Globus pallidus (tissue), 1 donor: Measurements from ENCODE around the gene FSIP1.
A peak's percentile ranks its signal among the peaks of the same experiment; 100 is the strongest.

Experiments
- DNase-seq: peaks from one replicate; pipeline ENCODE4 v3.0.0-alpha.2; 2015; ENCODE audit warnings: low spot score

The FSIP1 gene

DNA sequence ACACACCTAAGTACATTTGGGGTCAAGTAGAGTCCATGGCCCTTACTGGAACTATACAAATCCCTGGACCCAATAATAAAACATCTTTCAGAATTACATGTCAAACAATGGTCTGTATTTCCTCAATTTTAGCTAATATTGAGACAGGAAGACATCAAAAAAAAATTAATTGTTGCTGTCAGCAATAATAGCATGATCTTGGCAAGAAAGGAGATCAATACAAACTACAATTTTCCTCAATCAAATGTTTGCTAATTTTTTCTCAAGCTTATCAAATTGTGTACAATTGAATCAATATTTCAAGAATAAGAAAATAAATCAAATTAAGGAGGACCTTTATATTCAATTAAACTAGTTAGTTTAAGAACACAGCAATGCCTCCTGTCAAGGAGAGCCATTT lies 62.6 kb downstream of the FSIP1 start:
- no peak for DNase-seq

GRCh38 chr15:39719109-39719508 lies 63.5 kb downstream of the FSIP1 start:
- no peak for DNase-seq

DNA sequence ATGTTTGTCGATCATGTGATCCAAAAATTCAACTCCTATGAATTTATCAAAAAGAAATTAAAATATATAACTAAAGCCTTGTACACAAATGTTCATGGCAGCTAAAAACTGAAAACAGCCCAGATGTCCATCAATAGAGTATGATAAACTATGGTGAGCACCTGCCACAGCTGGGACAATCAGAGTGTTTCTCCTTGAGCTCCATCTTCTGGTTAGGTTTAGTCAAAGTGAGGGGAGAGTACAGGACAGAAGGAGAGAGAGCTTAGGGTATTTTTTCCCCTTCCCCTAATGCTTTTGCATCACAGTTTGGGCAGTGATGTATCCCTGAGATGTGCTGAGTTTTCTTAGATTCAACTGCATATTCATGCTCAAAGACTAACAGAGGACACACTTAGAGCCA lies 65.5 kb downstream of the FSIP1 start:
- no peak for DNase-seq

- no peak for DNase-seq
Measured at GRCh38 chr15:39714251-39714650, 68.4 kb downstream of the FSIP1 start.

- DNase-seq = no peak
Measured at GRCh38 chr15:39713846-39714245, 68.8 kb downstream of the FSIP1 start.

GRCh38 chr15:39710681-39711080 lies 72.0 kb downstream of the FSIP1 start:
- DNase-seq = no peak

DNA sequence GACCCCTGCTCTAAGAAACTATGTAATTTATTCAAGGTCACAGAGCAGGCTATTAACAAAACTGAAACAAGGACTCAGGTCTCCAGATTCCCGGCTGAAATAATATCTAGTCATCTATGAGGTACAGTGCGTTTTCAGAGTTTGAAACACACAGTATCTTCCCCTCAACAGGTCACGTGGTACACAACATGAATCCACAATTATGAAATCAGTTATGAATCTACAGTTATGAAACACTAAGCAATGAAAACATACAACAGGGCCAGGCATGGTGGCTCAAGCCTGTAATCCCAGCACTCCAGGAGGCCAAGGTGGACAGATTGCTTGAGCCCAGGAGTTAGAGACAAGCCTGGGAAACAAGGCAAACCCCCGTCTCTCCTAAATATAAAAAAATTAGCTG lies 72.7 kb downstream of the FSIP1 start:
- no peak for DNase-seq

DNA sequence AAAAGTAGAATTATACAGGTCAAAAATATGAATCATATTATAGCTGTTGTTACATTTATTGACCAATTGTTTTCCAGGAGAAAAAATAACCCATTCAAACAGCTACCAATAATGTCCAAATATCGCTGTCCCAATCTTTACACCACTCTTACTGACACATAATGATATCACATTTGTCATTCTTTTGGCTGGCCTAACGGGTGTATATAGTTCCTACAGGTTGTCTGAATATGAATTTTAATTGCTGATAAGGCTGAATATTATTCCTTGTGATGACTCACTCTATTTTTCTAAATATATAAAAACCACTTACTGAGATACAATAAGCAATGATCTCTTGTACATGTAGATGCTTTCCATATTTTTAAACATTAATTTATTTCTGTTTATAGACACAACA lies 76.4 kb downstream of the FSIP1 start:
- no peak for DNase-seq

DNA sequence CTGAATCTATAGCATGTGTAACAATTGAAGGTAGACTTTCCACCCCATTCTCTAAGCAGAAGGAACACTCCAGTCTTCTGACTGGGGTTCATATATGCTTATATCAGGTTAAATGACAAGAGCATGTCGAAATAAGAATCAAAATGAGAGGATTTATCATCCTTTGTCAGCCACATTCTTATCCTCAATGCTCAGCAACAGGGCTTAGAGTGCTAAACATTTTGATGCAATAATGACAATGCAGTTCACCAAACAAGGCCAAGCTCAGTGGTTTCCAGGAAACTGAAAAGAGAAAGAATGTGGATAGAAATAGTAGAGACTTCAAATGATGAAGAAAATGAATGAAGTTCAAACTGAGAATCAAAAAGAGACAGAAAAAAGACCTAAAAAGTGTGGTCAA lies 78.0 kb downstream of the FSIP1 start:
- DNase-seq = peak; percentile 5

DNA sequence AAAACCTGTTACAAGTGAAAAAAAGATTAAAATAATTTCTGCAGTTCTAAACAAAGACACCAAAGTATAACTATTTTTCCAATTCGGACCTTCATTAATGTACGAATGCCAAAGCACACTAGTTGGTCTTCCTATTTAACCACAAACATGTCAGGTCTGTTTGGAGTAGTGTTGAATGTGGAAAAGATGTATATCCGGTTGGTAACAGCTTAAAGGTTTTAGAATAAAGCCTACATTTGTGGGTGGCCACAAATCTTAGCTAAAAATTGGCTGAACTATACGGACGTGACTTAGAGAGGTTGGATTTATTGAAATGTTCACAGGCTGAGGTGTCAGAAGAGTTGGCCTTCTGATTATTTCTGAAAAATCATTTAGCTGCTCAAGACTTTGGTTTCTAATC lies 78.4 kb downstream of the FSIP1 start:
- no peak for DNase-seq

GRCh38 chr15:39701988-39702387 lies 80.7 kb downstream of the FSIP1 start:
- DNase-seq = no peak

DNA sequence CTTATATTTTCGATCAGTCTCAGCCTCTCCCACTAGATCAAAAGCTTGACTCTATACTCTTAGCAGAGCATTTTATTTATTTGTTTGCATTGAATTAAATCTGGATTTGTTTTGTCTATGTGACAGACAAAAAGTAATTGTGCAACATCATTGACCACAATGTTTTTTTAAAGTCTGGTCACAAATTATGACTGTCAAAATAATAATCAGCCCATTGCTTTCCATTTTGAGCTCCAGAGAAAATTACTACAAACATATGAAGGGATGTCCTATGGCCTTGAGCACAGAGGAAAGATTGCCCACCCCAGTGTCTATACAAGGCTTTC lies 82.3 kb downstream of the FSIP1 start:
- DNase-seq = no peak

- DNase-seq = no peak
Measured at GRCh38 chr15:39699516-39700374, 82.9 kb downstream of the FSIP1 start.

GRCh38 chr15:39698444-39699390 lies 83.9 kb downstream of the FSIP1 start:
- no peak for DNase-seq

DNA sequence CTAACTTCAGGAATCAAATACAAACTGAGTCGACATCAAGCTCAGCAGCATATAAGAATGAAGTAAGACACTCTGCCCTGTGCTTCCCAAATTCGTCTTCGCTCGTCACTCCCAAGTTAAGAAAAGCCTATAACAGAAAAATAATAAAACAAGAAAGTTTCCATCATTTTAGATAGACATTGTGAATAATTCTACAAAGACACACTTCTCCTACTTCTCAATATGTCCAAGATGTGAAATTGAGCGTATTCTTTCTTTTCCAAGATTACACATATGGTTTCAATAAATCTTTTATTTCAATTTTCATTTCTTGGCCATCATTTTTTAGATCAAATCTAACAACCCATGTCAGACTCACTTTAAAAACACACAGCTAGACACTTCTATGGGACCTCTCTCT lies 85.1 kb downstream of the FSIP1 start:
- DNase-seq = no peak

GRCh38 chr15:39695793-39696192 lies 86.8 kb downstream of the FSIP1 start:
- no peak for DNase-seq

GRCh38 chr15:39692356-39693327 lies 90.0 kb downstream of the FSIP1 start:
- DNase-seq = peak; percentile 76

DNA sequence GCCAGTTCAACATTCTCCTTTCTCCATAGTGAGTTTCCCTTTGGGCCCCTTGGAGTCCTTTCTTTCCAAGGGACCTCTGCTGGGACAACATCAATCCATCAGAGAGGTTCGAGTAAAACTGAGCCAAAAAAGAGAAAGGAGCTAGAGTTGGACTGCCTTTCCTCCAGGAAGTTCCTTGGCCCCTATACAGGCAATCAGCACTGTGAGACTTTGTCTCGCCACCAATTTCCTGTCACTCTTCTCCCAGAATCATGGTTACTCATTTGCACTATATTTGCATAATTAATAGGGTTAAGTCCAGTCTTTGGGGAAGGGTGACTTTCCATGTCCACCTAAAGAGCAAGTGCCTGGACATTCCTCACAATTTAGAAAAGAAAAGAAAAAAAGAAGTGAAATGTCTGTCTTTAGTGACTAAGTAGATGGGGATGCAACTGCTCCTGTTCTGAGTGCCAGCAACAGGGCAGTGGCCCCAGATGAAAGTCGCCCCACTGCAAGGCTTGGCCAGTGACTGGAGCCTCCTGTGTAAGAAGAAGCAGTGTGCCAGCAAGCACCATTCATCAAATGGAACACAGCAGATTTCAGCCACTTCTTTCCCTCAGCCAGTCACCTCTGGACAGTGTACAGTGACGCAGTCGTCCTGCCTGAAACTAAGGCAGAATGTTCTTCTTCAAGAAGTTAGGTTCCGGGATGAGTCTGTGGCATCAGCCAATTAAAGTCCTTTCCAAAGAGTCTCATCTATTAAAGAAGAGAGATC lies 91.6 kb downstream of the FSIP1 start:
- DNase-seq = peak; percentile 29

DNA sequence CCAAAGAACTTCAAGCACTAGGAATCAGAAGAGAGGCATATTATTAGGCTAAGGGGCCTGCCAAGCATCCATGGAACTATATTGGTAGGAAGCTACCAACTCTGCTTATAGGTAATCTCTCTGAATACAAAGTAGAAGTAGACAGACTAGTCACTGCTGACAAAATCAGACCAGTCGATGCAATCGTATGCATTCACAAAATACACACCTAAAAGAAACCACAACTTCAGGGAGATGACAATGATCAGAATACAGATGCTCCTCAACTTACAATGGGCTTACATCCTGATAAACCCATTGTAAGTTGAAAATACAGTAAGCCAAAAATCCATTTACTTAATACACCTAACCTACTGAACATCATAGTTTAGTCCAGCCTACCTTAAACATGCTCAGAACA lies 94.7 kb downstream of the FSIP1 start:
- no peak for DNase-seq

DNA sequence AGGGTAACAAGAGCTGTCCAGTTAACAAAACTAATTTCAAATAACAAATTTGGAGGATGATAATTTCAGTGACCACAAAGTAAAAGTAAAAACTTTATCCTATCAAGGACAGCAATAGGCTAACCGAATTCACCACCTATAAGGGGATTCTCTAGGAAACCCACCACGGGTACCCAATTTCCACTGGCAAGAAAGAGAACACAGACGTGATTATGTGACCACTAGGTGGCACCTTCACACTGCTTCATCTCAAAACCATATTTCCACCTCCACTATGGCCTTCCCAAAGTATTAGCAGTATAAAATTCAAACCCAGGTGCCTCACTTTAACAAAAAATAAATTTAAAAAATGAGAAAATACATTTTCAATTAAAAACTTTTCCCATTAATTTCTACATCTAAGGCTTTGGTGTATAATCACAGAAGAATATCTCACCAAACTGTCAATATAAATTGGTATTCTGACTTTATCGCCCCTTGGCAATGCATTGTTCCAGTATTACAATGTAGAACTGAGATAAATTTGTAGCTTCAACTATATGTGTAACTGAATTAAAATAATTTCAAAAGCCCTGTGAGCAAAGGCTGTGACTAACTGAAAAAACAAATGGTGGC lies 96.5 kb downstream of the FSIP1 start:
- peak; percentile 45 for DNase-seq

DNA sequence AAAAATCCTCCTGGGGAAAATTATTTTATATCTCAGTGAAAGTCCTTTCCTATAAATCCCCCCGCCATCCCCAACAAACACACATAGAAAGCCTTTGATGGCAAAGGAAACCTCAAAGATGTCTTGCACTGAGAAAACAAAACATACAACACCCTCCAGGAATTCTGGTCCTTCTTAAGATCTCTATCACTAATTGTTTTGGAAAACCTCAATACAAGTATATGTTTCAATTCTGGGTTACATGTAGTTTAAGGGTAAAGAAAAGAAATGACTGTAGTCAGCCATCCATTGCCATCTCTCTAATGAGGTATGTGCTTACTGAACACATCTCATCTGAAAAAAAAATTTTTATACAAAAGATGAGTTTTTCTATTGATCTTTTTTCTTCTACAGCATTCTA lies 97.3 kb downstream of the FSIP1 start:
- no peak for DNase-seq
